ENCODE measurements around the gene SLC17A1.

DNA sequence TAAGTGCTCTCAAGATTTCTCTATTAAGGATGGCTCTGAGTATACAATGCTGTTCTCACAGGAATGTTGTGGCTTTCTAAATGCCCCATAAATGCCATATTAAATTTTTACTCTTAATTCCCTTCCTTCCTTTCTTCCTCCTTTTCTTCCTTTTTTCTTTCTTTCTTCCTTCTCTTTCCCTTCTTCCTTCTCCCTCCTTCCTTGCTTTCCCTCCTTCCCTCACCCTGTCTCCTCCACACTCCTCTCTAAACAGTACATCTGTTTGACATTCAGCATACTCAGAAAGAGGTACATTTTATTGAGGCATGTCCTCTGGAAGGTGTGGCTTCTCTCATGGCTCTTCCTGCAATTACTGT, 433 bp upstream of the SLC17A1 start:
- TF ChIP-seq, protein P1, sequence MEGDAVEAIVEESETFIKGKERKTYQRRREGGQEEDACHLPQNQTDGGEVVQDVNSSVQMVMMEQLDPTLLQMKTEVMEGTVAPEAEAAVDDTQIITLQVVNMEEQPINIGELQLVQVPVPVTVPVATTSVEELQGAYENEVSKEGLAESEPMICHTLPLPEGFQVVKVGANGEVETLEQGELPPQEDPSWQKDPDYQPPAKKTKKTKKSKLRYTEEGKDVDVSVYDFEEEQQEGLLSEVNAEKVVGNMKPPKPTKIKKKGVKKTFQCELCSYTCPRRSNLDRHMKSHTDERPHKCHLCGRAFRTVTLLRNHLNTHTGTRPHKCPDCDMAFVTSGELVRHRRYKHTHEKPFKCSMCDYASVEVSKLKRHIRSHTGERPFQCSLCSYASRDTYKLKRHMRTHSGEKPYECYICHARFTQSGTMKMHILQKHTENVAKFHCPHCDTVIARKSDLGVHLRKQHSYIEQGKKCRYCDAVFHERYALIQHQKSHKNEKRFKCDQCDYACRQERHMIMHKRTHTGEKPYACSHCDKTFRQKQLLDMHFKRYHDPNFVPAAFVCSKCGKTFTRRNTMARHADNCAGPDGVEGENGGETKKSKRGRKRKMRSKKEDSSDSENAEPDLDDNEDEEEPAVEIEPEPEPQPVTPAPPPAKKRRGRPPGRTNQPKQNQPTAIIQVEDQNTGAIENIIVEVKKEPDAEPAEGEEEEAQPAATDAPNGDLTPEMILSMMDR (optimal IDR thresholded peaks at IDR 0.05 in 1 of 3, IDR thresholded peaks at IDR 0.05 in 1 of 3, conservative IDR thresholded peaks at IDR 0.05 in 1 of 3; ENCODE audit: extremely low read depth in 1 of 3, insufficient read depth in 2 of 3, low read length in 3 of 3) = no peak
- no peak for TF ChIP-seq EZH2 (IDR thresholded peaks at IDR 0.05; ENCODE audit: low read length)

Measured in keratinocyte (primary cell).